Measurements from ENCODE around the gene CTIF.

Gene CTIF

GRCh38 chr18:48753691-48754090 is 214.9 kb downstream of the CTIF start:
- DNase-seq (ENCODE audit: low read depth in 2 of 2) = no peak

- no peak for DNase-seq (ENCODE audit: low read depth in 2 of 2)
Observed at GRCh38 chr18:48754559-48754958, 215.7 kb downstream of the CTIF start.

- no peak for DNase-seq (ENCODE audit: low read depth in 2 of 2)
Observed at GRCh38 chr18:48754993-48755473, 216.2 kb downstream of the CTIF start.

- no peak for DNase-seq (ENCODE audit: low read depth in 2 of 2)
Observed at GRCh38 chr18:48756511-48757226, 217.8 kb downstream of the CTIF start.

GRCh38 chr18:48757367-48757766 is 218.5 kb downstream of the CTIF start:
- DNase-seq (ENCODE audit: low read depth in 2 of 2) = no peak

- no peak for DNase-seq (ENCODE audit: low read depth in 2 of 2)
Observed at GRCh38 chr18:48757906-48758305, 219.1 kb downstream of the CTIF start.

- DNase-seq (ENCODE audit: low read depth in 2 of 2) = no peak
Observed at GRCh38 chr18:48761582-48761981, 222.8 kb downstream of the CTIF start.

GRCh38 chr18:48762022-48762421 is 223.2 kb downstream of the CTIF start:
- no peak for DNase-seq (ENCODE audit: low read depth in 2 of 2)

GRCh38 chr18:48762836-48763718 is 224.2 kb downstream of the CTIF start:
- no peak for DNase-seq (ENCODE audit: low read depth in 2 of 2)

- no peak for DNase-seq (ENCODE audit: low read depth in 2 of 2)
Observed at GRCh38 chr18:48763719-48764100, 224.9 kb downstream of the CTIF start.

GRCh38 chr18:48765053-48765452 is 226.2 kb downstream of the CTIF start:
- DNase-seq (ENCODE audit: low read depth in 2 of 2) = no peak

- DNase-seq (ENCODE audit: low read depth in 2 of 2) = no peak
Observed at GRCh38 chr18:48766026-48766425, 227.2 kb downstream of the CTIF start.

GRCh38 chr18:48766487-48766886 is 227.7 kb downstream of the CTIF start:
- DNase-seq (ENCODE audit: low read depth in 2 of 2) = no peak

GRCh38 chr18:48767090-48767690 is 228.4 kb downstream of the CTIF start:
- DNase-seq (ENCODE audit: low read depth in 2 of 2) = no peak

GRCh38 chr18:48769006-48769636 is 230.3 kb downstream of the CTIF start:
- DNase-seq (ENCODE audit: low read depth in 2 of 2) = no peak

- no peak for DNase-seq (ENCODE audit: low read depth in 2 of 2)
Observed at GRCh38 chr18:48770243-48770642, 231.4 kb downstream of the CTIF start.

- no peak for DNase-seq (ENCODE audit: low read depth in 2 of 2)
Observed at GRCh38 chr18:48771641-48772375, 233.0 kb downstream of the CTIF start.

- no peak for DNase-seq (ENCODE audit: low read depth in 2 of 2)
Observed at GRCh38 chr18:48772457-48772856, 233.6 kb downstream of the CTIF start.

- no peak for DNase-seq (ENCODE audit: low read depth in 2 of 2)
Observed at GRCh38 chr18:48773821-48774220, 235.0 kb downstream of the CTIF start.

GRCh38 chr18:48774941-48775340 is 236.1 kb downstream of the CTIF start:
- DNase-seq (ENCODE audit: low read depth in 2 of 2) = no peak
